SKM-1 (cell line): ENCODE measurements around the gene NEURL1B.

Experiments used
- DNase-seq: peaks from one replicate; lab custom pipeline; 2025; ENCODE audit not compliant: unreplicated experiment; lab: John Stamatoyannopoulos, UW

Gene NEURL1B

DNA sequence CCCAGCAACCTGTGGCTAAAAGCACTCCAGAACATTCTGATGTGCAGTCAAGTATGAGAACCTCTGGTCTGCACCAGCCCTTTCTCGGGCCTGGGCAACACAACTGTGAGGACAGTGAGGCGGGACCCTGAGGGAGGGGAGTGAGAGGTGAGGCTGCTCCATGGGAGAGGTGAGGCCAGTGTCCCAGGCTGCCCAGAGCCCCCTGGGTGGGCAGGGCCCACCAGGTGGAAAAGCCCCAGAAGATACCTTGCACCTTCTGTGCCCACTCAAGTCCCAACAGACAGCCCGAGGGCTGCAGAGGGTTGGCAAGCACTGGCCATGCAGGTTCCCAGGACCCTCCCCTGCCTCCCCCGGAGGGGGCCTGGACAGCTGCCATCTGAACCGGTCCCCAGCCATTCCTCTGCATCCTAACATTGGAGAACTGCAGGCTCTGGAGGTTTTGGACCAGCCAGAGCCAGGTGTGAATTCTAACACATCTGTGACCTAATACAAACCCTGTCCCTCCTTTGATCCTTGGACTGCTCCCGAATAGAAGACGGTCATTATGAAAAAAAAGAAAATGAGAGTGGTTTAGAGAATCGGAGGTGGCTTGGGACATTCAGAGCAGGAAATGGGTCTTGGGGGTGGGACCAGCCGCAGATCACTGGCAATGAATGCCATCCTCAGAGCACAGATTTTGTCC lies 72.9 kb downstream of the NEURL1B start:
- DNase-seq, result no peak

- DNase-seq, result peak; percentile 20
Observed at GRCh38 chr5:172714491-172715420, 73.7 kb downstream of the NEURL1B start.

- DNase-seq, result no peak
Observed at GRCh38 chr5:172715421-172715780, 74.3 kb downstream of the NEURL1B start.

GRCh38 chr5:172715931-172716682 lies 75.0 kb downstream of the NEURL1B start:
- DNase-seq, result no peak

GRCh38 chr5:172716796-172717313 lies 75.8 kb downstream of the NEURL1B start:
- peak; percentile 16 for DNase-seq

GRCh38 chr5:172717481-172718195 lies 76.6 kb downstream of the NEURL1B start:
- no peak for DNase-seq

GRCh38 chr5:172718527-172719114 lies 77.6 kb downstream of the NEURL1B start:
- no peak for DNase-seq

GRCh38 chr5:172719211-172719610 lies 78.1 kb downstream of the NEURL1B start:
- no peak for DNase-seq

- DNase-seq, result no peak
Observed at GRCh38 chr5:172720655-172721054, 79.6 kb downstream of the NEURL1B start.

- no peak for DNase-seq
Observed at GRCh38 chr5:172721455-172722326, 80.6 kb downstream of the NEURL1B start.

DNA sequence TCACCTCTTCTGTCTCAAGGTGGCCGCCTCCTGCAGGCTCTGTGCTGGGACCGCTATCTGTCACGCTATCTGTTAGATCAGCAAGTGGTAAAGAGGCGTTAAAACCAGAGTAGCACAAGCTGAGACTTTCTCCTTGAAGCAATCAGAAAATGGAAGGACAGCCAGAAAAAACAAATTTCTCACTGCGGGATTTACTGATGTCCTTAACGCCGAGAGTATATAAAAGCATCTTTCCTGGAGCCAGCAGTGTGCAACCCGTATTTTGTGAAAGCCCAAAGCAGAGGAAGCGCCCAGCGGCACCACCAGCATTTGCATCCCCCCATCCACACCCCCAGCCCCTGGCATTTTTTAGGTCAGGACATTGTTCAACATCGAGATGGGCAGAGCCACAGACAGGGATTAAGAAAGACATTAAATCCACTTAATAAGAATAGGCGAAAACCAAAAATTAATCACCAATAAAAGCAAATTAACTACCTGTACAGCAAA lies 81.3 kb downstream of the NEURL1B start:
- no peak for DNase-seq

GRCh38 chr5:172723508-172723907 lies 82.4 kb downstream of the NEURL1B start:
- DNase-seq, result no peak

GRCh38 chr5:172724242-172725183 lies 83.5 kb downstream of the NEURL1B start:
- no peak for DNase-seq

DNA sequence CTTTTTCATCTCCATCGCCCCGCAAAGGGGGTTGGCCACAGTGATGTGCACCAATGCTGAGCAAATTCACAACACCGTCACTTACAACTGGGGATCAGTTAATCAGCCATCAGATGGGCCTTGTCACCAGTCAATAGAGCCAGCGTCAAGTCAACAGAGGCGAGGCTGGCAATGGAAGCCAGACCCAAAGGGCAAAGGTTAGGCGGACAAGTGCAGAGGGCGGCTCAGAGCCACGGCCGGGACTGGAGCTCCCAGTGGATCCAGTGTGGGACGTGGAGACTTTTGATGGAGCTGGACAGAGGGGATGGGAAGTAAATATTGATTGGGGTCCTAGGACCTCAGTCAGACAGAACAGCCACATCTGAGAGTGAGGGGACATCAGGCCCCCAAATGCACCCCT lies 84.2 kb downstream of the NEURL1B start:
- no peak for DNase-seq

- DNase-seq, result no peak
Observed at GRCh38 chr5:172725785-172726184, 84.7 kb downstream of the NEURL1B start.

GRCh38 chr5:172726966-172727365 lies 85.9 kb downstream of the NEURL1B start:
- DNase-seq, result no peak

- no peak for DNase-seq
Observed at GRCh38 chr5:172727551-172727950, 86.5 kb downstream of the NEURL1B start.
